K562 (cell line): ENCODE results near the gene KATNB1. TPM values are rescaled to one million over a fixed set of nuclear protein-coding genes. Genes with fewer than 3 reads are reported as not detected.

Experiments
- ATF6 ChIP-seq: sonication (generic); formaldehyde crosslinking; IDR thresholded peaks from 2 replicates; pipeline ENCODE4 v1.4.0; 2020; ENCODE audit warnings: mild to moderate bottlenecking, missing genetic modification reagents
- BCOR ChIP-seq: fragments of 450-650 bp; IDR thresholded peaks from 2 replicates; pipeline ENCODE4 v1.6.1; 2016
- BDP1 ChIP-seq: IDR thresholded peaks from 3 replicates; pipeline ENCODE4 v1.6.1; 2011; ENCODE audit not compliant: insufficient read length, insufficient read depth
- CBX2 ChIP-seq: fragments of 200-600 bp; sonication (generic); IDR thresholded peaks from one replicate; pipeline ENCODE4 v1.6.1; 2012; ENCODE audit warnings: mild to moderate bottlenecking, low read length, inconsistent platforms; ENCODE audit not compliant: insufficient read depth, poor library complexity, severe bottlenecking
- CBX5 ChIP-seq: IDR thresholded peaks from 2 replicates; pipeline ENCODE4 v1.6.1; 2014; ENCODE audit warnings: low read depth, borderline replicate concordance
- DNMT1 ChIP-seq: fragments of 450-650 bp; IDR thresholded peaks from 2 replicates; pipeline ENCODE4 v1.6.1; 2016; ENCODE audit warnings: antibody characterized with exemption, mild to moderate bottlenecking
- E2F6 ChIP-seq, 2 experiments: IDR thresholded peaks; 2 replicates each; pipeline ENCODE4 v1.6.1; 2011; ENCODE audit warnings: borderline replicate concordance in 1 of 2, control low read depth in 1 of 2, low read depth in 1 of 2, low read length in 1 of 2, mild to moderate bottlenecking in 1 of 2, mixed read lengths in 1 of 2, moderate library complexity in 1 of 2; ENCODE audit not compliant: insufficient read depth in 1 of 2, insufficient read length in 1 of 2, poor library complexity in 1 of 2, severe bottlenecking in 1 of 2; ENCODE audit errors: extremely low read depth in 1 of 2
- KLF16 ChIP-seq: IDR thresholded peaks from 2 replicates; pipeline ENCODE4 v1.6.1; 2016; ENCODE audit warnings: antibody characterized with exemption
- NUFIP1 ChIP-seq: fragments of 450-650 bp; IDR thresholded peaks from 2 replicates; pipeline ENCODE4 v1.6.1; 2018; ENCODE audit not compliant: partially characterized antibody
- RB1 ChIP-seq: fragments of 450-650 bp; IDR thresholded peaks from 2 replicates; pipeline ENCODE4 v1.6.1; 2017; ENCODE audit warnings: low read depth, mild to moderate bottlenecking
- SMAD3 ChIP-seq: fragments of 450-650 bp; formaldehyde crosslinking; conservative IDR thresholded peaks from 2 replicates; pipeline ENCODE4 v1.4.0; 2020; ENCODE audit warnings: mild to moderate bottlenecking
- TAF15 ChIP-seq: fragments of 200-400 bp; formaldehyde crosslinking; IDR thresholded peaks from 2 replicates; pipeline ENCODE4 v1.6.1; 2017; ENCODE audit warnings: mild to moderate bottlenecking, low read depth, low read length, moderate library complexity
- TBL1XR1 ChIP-seq, 2 experiments: IDR thresholded peaks; 2 replicates each; pipeline ENCODE4 v1.6.1; 2012; ENCODE audit warnings: improper control_type of control experiment in 2 of 2, low read length in 2 of 2, mild to moderate bottlenecking in 1 of 2
- ZBTB1 ChIP-seq: sonication (generic); formaldehyde crosslinking; IDR thresholded peaks from 2 replicates; pipeline ENCODE4 v1.8.1; 2023; ENCODE audit warnings: missing genetic modification reagents, low read depth, mild to moderate bottlenecking, borderline replicate concordance
- ZBTB12 ChIP-seq: fragments of 250-450 bp; sonication (Bioruptor Pico); IDR thresholded peaks from 2 replicates; pipeline ENCODE4 v1.4.0; 2020
- polyA plus RNA-seq, 8 experiments: library from polyadenylated mRNA; depleted of rRNA in 4 of 8; stranded (reverse) in 5 of 8; unstranded in 3 of 8; fragments of >200 nt; fragmentation: Nextera tagmentation in 2 of 8; fragmentation: Illumina TruSeq in 1 of 8; extraction: Ambion mirVana in 2 of 8; extraction: Trizol in 1 of 8; gene quantifications; 2 replicates each; pipeline versions ENCODE4 v1.2.1 to v1.2.3, GENCODE V29; 2011 to 2014; ENCODE audit warnings: inconsistent platforms in 1 of 8, missing spikeins in 1 of 8
- total RNA-seq, 7 experiments: library from RNA; depleted of rRNA in 6 of 7; stranded (reverse); fragments of >200 nt in 6 of 7; fragmentation: Illumina TruSeq in 2 of 7; extraction: Trizol in 2 of 7; gene quantifications; 2 replicates each; pipeline versions ENCODE4 v1.2.1 to v1.2.3, GENCODE V29; 2011 to 2021; ENCODE audit warnings: low replicate concordance in 1 of 7
- TF ChIP-seq, protein P1 (sequence below): IDR thresholded peaks from 2 replicates; pipeline ENCODE4 v1.6.1; 2014; ENCODE audit warnings: antibody characterized with exemption
- TF ChIP-seq, protein P2 (sequence below): fragments of 200-400 bp; formaldehyde crosslinking; IDR thresholded peaks from 2 replicates; pipeline ENCODE4 v1.6.1; 2017; ENCODE audit warnings: mild to moderate bottlenecking, low read depth, low read length, moderate library complexity

The KATNB1 gene
- total and polyA plus RNA-seq, 9 of the 15 experiments (the other 6 are each of a cell fraction or from before 2014, with no cell fraction given): 1.2 to 52.6 (median 21.9) TPM

DNA sequence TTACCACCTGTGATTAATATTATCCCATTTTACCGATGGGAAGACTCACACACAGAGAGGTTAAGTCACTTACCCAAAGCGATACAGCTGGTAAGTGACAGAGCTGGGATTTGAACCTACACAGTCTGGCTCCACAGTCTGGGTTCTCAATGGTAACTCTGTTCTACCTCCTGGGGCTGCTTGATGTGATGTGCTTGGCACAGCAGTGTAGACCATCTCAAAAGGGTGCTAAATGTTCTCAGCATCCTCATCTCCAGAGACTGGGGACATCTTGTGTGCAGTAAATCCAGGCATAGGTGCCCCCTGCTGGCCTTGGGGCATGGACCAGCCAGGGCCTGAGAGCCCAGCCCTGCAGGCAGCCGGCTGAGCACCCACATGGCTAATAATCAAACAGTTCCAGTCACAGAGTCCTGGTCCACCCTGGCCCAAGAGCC lies 15.4 kb upstream of the KATNB1 start (continued):
- TF ChIP-seq RB1: peak; percentile 47; the same call in 1 of the 2 replicates
- TF ChIP-seq, protein P1, sequence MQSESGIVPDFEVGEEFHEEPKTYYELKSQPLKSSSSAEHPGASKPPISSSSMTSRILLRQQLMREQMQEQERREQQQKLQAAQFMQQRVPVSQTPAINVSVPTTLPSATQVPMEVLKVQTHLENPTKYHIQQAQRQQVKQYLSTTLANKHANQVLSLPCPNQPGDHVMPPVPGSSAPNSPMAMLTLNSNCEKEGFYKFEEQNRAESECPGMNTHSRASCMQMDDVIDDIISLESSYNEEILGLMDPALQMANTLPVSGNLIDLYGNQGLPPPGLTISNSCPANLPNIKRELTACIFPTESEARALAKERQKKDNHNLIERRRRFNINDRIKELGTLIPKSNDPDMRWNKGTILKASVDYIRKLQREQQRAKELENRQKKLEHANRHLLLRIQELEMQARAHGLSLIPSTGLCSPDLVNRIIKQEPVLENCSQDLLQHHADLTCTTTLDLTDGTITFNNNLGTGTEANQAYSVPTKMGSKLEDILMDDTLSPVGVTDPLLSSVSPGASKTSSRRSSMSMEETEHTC: no peak
- no peak for TF ChIP-seq ZBTB1 (CRISPR knock-in tag)
- no peak for TF ChIP-seq TAF15
- TF ChIP-seq KLF16: no peak
- TF ChIP-seq BDP1: no peak
- TF ChIP-seq ATF6: no peak
- TF ChIP-seq ZBTB12: no peak
- no peak for TF ChIP-seq SMAD3 (CRISPR knock-in tag)
- TF ChIP-seq E2F6 (IDR thresholded peaks at IDR 0.05; ENCODE audit: borderline replicate concordance in 1 of 2, extremely low read depth in 1 of 2, insufficient read depth in 1 of 2, insufficient read length in 1 of 2, low read depth in 1 of 2, low read length in 1 of 2, poor library complexity in 1 of 2, severe bottlenecking in 1 of 2): no peak
- TF ChIP-seq DNMT1: no peak
- TF ChIP-seq CBX2: no peak
- no peak for TF ChIP-seq CBX5
- peak; percentile 84 for TF ChIP-seq BCOR
- TF ChIP-seq, protein P2, sequence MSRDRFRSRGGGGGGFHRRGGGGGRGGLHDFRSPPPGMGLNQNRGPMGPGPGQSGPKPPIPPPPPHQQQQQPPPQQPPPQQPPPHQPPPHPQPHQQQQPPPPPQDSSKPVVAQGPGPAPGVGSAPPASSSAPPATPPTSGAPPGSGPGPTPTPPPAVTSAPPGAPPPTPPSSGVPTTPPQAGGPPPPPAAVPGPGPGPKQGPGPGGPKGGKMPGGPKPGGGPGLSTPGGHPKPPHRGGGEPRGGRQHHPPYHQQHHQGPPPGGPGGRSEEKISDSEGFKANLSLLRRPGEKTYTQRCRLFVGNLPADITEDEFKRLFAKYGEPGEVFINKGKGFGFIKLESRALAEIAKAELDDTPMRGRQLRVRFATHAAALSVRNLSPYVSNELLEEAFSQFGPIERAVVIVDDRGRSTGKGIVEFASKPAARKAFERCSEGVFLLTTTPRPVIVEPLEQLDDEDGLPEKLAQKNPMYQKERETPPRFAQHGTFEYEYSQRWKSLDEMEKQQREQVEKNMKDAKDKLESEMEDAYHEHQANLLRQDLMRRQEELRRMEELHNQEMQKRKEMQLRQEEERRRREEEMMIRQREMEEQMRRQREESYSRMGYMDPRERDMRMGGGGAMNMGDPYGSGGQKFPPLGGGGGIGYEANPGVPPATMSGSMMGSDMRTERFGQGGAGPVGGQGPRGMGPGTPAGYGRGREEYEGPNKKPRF: no peak
- no peak for TF ChIP-seq TBL1XR1 (IDR thresholded peaks at IDR 0.05; ENCODE audit: low read length in 2 of 2)
- no peak for TF ChIP-seq NUFIP1
